ENCODE measurements around the gene MED15.

The MED15 gene

DNA sequence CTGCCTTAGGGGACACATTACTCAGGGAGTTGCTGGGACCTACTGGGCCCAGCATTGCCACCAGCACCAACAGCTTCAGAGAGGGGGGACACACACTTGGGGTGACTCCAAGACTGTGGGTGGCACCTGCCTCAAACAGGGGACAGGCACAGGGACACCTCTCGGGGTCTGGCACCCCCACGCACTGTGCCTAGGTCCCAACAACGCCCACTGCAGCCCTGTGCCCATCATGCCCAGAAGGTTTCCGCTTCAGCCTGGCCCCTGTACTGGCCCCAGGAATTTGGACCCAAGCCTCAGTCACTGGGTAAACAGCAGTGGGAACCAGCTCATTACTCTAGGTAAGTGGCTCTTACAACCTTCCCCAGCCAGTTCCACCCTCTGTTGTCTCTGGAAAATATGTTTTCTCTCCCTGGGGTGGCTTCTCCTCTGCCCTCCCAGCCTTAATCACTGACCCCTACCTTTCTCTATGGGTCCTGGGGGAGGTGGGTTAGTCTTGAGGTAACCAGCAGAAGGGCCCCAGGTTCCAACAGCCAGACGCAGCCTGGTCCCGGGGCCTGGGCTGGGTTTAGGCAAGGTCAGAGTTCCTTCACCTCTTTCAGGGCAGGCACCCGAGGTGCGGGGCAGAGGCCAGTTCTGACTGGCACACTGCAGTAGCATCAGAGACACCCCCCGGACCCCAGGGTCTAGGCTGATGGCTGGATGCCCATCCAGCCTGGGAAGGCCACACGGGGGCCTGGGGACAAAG, 123.6 kb downstream of the MED15 start:
- no peak for DNase-seq

DNA sequence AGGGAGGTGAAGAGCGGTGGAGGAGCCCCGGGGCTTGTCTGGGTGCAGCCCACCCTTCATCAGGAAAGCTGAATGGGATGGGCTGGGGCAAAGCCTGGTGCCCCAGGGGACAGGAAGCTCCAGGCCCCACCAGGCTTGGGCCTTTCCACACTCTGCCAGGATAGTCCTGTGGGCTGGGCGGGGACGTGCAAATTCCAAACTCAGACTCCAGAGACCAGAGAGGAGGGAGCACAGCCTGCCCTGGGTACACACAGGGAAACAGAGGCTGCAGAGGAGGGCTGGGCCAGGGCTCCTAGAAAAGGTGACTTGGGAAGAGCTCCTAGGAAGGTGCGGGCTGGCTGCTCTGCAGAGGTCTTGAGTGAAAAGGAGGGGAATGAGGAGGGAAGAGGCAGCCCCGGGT, 124.7 kb downstream of the MED15 start:
- DNase-seq, result no peak

DNA sequence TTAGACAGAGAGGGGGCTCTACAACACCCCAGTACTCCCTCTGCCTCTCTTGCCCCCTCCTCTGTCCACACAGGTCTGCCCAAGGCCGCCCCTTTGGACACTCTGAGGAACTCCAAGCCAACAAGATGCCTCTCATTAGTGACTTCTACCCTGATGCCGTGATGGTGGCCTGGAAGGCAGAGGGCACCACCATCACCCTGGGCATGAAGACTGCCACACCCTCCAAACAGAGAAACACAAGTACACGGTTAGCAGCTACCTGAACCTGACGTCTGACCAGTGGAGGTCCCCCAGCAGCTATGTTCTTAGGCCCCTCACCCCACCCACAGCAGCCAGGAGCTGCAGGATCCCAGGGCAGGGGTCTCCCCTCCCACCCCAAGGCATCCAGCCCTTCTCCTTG, 125.1 kb downstream of the MED15 start:
- no peak for DNase-seq

DNA sequence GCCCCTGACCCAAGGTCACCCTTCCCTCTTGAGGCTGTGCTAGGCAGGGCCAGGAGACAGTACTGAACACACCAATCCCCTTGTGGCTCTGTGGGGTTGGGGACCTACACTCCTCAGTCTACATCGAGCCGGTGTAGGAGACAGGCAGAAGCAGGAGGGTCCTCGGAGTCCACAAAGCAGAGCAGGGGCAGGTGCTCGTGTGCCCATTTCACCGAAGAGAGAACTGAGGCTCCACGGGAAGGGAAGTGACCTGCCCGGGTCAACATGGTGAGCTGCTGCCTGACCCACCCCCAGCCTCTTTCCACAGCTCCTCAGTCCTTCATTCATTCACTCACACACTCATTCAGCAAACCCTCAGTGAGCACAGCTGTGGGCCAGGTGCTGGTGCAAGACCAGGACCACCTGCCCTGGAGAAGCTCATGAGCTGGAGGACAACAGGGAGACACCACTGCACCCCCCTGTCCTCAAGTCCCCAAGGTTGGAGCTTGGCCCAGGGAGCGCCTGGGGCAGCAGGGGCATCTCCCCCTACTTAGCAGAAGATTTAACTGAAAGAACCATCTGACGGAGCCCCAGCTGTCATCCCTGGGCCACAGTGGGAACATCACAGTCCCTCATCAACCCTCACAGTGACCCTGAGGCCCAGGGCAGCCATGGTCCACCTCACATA, 127.3 kb downstream of the MED15 start:
- no peak for DNase-seq

DNA sequence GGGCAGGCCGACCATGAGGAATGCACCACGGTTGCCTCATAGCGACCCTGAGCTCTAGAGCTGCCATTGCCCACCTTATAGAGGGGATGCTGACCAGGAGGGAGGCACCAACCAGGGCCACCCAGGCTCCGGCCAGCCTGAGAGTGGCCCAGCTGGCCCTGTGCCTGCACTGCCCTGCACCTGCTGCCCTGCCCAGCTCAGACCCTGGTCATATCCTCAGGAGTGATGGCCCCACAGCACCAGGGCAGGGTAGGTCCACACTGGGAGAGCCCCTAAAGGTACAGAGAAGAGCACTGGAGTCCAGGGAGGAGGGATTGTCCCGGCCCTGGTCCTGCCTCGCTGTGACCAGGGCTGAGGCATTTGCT, 127.8 kb downstream of the MED15 start:
- no peak for DNase-seq

DNA sequence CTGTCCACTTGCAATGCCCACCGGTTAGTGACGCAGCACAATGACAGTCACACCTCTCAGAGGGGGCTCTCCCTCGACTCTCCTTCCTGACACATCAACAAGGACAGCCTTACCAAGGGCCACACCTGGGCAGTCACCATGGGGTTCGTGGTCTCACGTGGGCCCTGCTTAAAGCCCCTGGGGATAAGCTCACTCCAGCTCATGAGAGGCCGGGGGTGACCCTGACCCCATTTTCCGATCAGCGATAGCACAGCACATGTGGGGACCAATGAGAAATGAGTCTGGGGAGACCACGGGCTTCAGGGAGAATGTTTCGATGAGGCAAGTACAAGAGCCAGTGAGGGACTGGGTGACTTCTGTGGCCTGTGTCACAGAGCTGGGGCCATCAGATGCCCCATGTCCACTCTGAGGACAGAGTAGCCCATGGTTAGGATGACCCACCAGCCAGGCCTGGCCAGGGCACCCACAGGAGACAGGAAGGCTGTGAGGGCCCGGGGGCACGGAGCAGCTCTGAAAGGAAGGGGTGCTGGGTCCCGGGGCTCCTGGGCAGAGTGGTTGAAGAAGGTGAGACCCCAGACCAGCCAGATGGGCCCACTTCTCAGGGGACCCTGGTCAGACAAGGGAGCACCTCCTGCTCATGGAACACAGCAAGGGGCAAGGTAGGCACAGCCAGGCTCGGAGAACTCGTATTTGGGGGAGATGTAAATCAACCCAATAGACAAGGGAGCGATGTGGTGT, 128.8 kb downstream of the MED15 start:
- DNase-seq, result no peak

DNA sequence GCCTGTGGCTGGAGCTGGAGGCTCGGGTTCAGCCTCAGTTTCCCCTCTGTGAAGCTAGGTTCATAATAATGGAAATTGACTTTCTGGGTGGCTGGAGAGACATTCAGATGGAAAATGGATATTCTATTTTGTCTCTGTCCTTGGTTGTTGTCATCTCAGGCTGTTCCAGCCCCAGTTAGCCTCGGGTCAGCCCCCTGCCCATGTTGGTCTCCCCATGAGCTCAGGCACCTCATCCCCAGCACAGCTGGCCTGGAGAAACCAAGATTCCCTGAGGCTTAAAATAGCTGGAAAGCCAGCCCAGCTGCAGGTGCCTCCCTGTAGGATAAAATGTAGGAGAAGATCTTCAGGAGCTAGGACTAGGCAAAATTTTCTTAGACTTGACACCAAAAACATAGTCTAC, 129.5 kb downstream of the MED15 start:
- no peak for DNase-seq

All from NCI-H2029 (cell line).